Prostate gland (tissue), 2 donors: ENCODE results near the gene LRRC63. TPM values are rescaled to one million over a fixed set of nuclear protein-coding genes. Genes with fewer than 3 reads are reported as not detected.

ENCODE experiments used
- DNase-seq: peaks from one replicate; pipeline ENCODE4 v3.0.0-alpha.2; 2019; ENCODE audit warnings: low spot score
- H3K27ac ChIP-seq, 2 donors: fragments of 200-600 bp; sonication (generic); 2 replicates each; pipeline ENCODE4 v1.5.1; 2017 to 2019
- H3K27me3 ChIP-seq: fragments of 200-600 bp; sonication (generic); replicated peaks from 2 replicates; pipeline ENCODE4 v1.5.1; 2019; ENCODE audit not compliant: insufficient read depth
- H3K36me3 ChIP-seq, 2 donors: fragments of 200-600 bp; sonication (generic); 1 replicate in 1 of 2; 2 replicates in 1 of 2; pipeline versions ENCODE4 v1.5.1 to v1.8.1; 2017 to 2019
- H3K4me1 ChIP-seq: fragments of 200-600 bp; sonication (generic); replicated peaks from 2 replicates; pipeline ENCODE4 v1.5.1; 2019
- H3K4me3 ChIP-seq, 2 donors: fragments of 200-600 bp; sonication (generic); 2 replicates each; pipeline ENCODE4 v1.5.1; 2017 to 2019
- H3K9me3 ChIP-seq: fragments of 200-600 bp; sonication (generic); 2 replicates; pipeline ENCODE4 v1.5.1; 2017
- POLR2A ChIP-seq: fragments of 450-650 bp; IDR thresholded peaks from one replicate; pipeline ENCODE4 v1.6.1; 2016; ENCODE audit warnings: antibody characterized with exemption, mild to moderate bottlenecking
- POLR2AphosphoS5 ChIP-seq: sonication (generic); formaldehyde crosslinking; IDR thresholded peaks from one replicate; pipeline ENCODE4 v1.6.1; 2017; ENCODE audit warnings: antibody characterized with exemption
- WGBS: methylation state at CpG from one replicate; pipeline ENCODE4 v1.1.5; 2018; 5-methylcytosine and 5-hydroxymethylcytosine counted together
- intact Hi-C: fragments of 100-400 bp; cut with DNase I; formaldehyde crosslinking; loops from one replicate; pipeline ENCODE4 v1.14.2; 2022
- small RNA-seq, 2 donors: library from RNA; depleted of rRNA; stranded (forward); fragments of <200 nt; gene quantifications; one replicate each; pipeline ENCODE3, GENCODE V24; 2016
- total RNA-seq, 2 donors: library from RNA; depleted of rRNA; stranded (reverse); fragments of >200 nt; gene quantifications; one replicate each; pipeline ENCODE4 v1.1.0, GENCODE V29; 2016
- TF ChIP-seq, protein P1 (sequence below), 4 experiments: fragments of 200-600 bp in 2 of 4; fragments of 450-650 bp in 2 of 4; sonication (generic) in 2 of 4; IDR thresholded peaks; 1 replicate in 3 of 4; 2 replicates in 1 of 4; pipeline ENCODE4 v1.5.1; 2016 to 2019; ENCODE audit warnings: antibody characterized with exemption in 4 of 4, mild to moderate bottlenecking in 2 of 4, moderate library complexity in 2 of 4

Gene LRRC63
- total RNA-seq, 2 donors from 2014 or later: 1.0 to 1.7 TPM

DNA sequence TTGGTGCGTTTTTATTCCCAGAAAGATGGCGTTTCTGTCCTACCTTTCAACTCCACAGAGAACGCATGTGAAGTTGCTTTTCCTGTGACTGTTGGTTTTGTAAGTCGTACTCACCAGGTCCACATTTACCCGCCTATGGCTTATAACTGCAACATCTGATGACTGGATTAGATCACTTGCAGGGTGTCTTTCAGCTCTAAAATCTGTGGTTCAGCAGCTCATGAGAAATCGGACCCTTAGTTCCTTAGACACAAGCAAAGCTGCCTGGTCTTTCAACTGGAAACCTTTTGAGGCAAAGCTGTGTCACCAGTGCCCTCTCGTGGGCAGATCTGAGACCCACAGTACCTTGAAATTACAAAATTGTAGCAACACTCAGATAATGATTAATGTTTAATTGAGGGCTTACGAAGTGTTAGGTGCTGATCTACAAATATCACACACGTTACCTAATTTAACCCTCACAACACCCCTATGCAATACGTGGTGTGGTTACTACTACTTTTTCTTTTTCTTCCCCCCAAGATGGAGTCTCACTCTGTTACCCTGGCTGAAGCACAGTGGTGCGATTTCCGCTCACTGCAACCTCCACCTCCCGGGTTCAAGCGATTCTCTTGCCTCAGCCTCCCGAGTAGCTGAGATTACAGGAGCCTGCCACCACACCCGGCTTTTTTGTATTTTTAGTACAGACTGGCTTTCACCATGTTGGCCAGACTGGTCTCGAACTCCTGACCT lies 109.9 kb downstream of the LRRC63 start:
- peak; percentile 36 for DNase-seq
- H3K27ac ChIP-seq: no peak overlapping the region

DNA sequence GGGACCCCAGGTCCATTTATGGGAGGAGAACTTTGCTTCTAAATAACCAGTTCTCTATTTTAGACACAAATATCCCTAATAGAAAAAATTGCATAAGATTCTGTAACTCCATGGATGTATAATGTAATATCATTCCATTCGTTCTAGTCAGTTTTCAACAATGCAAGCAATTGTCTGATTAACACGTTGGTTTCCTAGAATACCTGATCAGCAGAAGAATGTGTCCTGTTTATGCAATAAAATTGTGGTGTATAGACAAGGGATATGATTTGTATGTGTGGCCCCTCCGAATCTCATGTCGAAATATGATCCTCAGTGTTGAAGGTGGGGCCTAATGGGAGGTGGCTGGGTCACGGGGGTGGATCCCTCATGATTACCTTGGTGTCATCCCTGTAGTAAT lies 113.2 kb downstream of the LRRC63 start:
- TF ChIP-seq POLR2A (no peak), POLR2AphosphoS5 (no peak)
- TF ChIP-seq, protein P1, sequence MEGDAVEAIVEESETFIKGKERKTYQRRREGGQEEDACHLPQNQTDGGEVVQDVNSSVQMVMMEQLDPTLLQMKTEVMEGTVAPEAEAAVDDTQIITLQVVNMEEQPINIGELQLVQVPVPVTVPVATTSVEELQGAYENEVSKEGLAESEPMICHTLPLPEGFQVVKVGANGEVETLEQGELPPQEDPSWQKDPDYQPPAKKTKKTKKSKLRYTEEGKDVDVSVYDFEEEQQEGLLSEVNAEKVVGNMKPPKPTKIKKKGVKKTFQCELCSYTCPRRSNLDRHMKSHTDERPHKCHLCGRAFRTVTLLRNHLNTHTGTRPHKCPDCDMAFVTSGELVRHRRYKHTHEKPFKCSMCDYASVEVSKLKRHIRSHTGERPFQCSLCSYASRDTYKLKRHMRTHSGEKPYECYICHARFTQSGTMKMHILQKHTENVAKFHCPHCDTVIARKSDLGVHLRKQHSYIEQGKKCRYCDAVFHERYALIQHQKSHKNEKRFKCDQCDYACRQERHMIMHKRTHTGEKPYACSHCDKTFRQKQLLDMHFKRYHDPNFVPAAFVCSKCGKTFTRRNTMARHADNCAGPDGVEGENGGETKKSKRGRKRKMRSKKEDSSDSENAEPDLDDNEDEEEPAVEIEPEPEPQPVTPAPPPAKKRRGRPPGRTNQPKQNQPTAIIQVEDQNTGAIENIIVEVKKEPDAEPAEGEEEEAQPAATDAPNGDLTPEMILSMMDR (IDR thresholded peaks at IDR 0.05): no peak
- no peak overlapping the region for H3K27ac ChIP-seq
- H3K36me3 ChIP-seq: no peaks in the 10 kb centered on the region
- no peak overlapping the region for H3K4me3 ChIP-seq
- H3K4me1 ChIP-seq: no peaks in the 10 kb centered on the region
- DNase-seq: no peak
- no peaks in the 10 kb centered on the region for H3K27me3 ChIP-seq
- WGBS: 76% methylated on average over 5 of the region's 5 CpGs
- intact Hi-C loops: no loop called here
- H3K9me3 ChIP-seq: no peaks in the 10 kb centered on the region

More for the DNA sequence above, 109.9 kb downstream of the LRRC63 start:
- TF ChIP-seq POLR2AphosphoS5: no peak
- no peak for TF ChIP-seq POLR2A
- TF ChIP-seq, protein P1 (IDR thresholded peaks at IDR 0.05): peak; percentile 33 to 63 (median 58)
- Histone ChIP-seq H3K36me3 (no peaks in the 10 kb centered on the region), H3K27me3 (no peaks in the 10 kb centered on the region), H3K4me1 (no peaks in the 10 kb centered on the region), H3K4me3 (no peak overlapping the region), H3K9me3 (no peaks in the 10 kb centered on the region)
- intact Hi-C loops: no loop called here
- WGBS: 64% methylated on average over 17 of the region's 17 CpGs

Small RNA genes within 50 kb of the gene (small RNA-seq; reads per million reads assigned to genes)
- gene RN7SKP5 (0 reads per million in 2 donors), gene RN7SL288P (0 reads per million in 2 donors)

Other genes starting within 250 kb of the LRRC63 start
- 10 to 100 TPM; 24.4 to 26.9 TPM for gene ZC3H13, start 159.2 kb upstream of the LRRC63 start, total RNA-seq
- under 1 TPM in 1 of 2 donors, not detected in 1; 0.85 TPM for gene CPB2, start 106.9 kb upstream of the LRRC63 start, total RNA-seq
- gene LCP1, start 29.8 kb upstream of the LRRC63 start, total RNA-seq: 100 to 1,000 TPM in 1 of 2 donors, 10 to 100 TPM in 1; 58.1 to 177 TPM
- 1 to 10 TPM in 1 of 2 donors, under 1 TPM in 1; 0.59 to 9.9 TPM for gene RUBCNL, start 175.3 kb downstream of the LRRC63 start, total RNA-seq